ENCODE data around the gene XPO1.
"Not testable (repeated sequence)": the region's sequence is repeated elsewhere in the genome, so short reads cannot be mapped to it uniquely, and the experiment has no call there.

XPO1 gene

DNA sequence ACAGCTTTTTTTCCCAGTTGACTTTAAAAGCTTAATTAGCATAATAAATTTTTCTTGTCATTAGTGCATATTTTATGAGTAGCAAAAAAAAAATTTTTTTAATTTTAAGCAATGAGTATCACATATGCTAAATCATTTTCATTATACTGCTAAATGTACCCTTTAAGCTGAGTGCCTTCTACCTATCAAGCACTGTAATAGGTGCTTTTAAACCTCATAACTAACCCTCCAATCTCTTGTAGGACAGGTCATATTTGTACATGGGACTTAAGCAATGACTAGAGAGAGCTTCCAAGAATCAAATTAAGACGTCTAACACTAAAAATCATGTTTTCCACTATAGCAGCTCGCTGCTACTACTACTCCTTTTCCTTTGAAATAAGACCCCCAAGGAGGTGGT, 7.4 kb downstream of the XPO1 start:
- no peak for DNase-seq

DNA sequence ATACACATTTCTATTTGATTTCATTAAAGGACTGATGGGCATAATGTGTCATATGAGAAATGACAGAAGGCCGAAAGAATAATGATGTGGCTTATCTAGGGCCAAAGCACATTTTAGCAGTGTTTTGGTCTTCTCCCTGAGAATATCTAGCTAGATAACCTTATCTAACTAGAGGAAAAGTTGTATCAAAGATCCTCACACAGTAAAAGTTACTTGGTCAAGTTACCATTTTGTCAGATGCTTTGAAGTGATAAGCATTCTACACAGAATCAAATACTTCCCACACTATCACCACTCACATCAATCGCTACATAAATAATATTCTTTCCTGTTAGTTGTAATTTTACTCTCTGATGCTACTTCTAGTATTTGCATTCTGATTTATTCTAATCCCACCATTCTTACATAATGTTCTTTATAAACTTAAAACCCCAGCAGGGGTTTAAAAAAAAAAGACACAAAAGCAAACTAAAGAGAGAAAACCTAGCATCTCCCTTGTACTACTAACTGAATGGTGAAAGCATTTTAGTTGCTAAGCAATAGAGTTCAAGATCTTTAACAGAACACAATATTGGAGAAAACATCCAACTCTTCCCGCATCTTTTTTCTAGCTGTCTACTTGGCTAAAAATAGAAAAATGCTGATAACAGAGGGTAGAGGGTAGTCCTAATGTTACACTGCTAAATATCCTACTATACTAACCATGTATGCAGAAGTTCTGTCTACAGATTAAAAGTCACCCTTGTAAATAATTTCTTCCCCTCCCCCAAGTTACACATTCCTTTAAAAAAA, 8.0 kb downstream of the XPO1 start:
- DNase-seq, result no peak

DNA sequence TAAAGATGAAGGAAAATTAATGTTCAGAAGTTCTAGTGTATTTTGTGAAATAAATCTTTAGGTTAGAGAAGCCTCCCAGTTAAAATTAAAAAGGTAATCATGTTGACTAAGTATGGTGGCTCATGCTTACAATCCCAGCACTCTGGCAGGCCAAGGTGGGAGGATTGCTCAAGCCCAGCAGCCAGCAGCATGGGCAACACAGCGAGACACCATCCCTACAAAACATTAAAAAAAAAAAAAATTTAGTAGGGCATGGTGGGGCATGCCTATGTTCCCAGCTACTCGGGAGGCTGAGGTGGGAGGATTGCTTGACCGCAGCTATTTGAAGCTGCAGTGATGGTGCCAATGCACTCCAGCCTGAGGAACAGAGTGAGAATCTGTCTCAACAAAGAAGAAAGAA, 17.9 kb downstream of the XPO1 start:
- no peak for DNase-seq

DNA sequence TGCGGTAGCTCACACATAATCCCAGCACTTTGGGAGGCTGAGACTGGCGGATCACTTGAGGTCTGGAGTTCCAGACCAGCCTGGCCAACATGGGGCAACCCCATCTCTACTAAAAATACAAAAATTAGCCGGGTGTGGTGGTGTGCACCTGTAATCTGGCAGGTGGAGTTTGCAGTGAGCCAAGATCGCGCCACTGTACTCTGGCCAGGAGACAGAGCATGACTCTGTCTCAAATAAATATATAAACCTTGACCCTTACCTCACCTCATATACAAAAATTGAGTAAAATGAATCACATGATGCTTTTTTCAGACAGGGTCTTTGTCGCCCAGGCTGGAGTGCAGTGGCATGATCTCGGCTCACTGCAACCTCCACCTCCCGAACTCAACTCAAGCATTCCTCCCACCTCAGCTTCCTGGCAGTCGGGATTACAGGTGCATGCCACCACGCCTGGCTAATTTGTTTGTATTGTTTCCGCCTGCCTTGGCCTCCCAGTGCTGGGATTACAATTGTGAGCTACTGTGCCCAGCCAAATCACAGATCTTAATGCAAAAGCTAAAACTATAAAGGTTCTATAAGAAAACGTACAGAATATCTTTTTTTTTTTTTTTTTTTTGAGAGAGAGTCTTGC, 25.3 kb downstream of the XPO1 start:
- DNase-seq, result no peak

DNA sequence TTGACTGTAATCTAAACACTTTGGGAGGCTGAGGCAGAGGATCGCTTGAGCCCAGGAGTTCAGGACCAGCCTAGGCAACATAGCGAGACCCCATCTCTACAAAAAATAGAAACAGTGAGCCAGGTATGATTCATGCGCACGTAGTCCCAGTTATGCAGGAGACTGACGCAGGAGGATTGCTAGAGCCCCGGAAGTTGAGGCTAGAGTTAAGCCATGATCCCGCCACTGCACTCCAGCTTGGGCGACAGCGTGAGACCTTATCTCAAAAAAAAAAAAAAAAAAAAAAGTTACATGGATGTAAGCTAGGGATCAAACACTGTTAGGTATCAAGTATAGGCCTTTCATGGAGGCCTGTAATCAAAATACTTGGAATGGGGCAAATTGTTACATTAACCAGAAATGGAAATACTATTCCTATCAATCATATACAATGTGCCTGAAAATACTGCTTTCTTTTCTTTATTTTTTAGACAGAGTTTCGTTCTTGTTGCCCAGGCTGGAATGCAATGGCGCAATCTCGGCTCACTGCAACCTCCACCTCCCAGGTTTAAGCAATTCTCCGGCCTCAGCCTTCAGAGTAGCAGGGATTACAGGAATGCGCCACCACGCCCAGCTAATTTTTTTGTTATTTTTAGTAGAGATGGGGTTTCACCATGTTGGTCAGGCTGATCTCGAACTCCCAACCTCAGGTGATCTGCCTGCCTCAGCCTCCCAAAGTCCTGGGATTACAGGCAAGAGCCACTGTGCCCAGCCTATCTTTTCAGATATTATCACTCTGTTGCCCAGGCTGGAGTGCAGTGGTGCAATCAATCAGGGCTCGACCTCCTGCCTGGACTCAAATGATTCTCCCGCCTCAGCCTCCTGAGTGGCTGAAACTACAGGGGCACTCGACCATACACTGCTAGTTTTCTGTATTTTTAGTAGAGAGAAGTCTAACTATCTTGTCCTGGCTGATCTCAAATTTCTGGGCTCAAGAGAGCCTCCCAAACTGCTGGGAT, 27.2 kb downstream of the XPO1 start:
- DNase-seq, result no peak

DNA sequence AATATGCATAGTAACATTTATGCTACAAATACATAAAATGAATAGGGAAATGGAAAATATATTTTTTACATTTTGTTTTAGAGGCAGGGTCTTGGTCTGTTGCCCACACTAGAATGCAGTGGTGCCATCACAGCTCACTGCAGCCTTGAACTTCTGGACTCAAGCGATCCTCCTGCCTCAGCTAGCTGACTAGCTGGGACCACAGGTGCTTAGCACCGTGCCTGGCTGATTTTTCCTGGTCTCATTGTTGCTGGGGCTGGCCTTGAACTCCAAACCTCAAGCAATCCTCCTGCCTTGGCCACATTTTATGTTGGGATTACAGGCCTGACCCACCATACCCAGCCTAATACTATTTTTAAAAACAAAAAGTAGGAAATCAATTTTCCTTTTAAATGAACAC, 33.2 kb downstream of the XPO1 start:
- DNase-seq, result no peak

DNA sequence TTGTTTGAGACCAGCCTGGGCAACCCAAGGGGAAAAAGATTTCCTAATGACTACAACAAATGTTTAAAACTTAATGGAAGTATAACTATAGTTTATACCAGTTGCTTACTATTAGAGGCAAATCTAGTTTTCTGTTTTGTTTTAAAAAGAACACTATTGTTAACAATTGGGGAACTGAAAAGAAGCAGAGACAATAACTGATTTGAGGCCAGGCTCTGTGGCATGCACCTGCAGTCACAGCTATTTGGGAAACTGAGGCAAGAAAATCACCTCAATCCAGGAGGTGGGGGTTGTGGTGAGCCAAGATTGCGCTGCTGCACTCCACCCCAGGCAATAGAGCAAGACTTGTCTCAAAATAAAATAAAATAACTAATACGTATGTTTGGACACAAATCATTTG, 39.1 kb downstream of the XPO1 start:
- DNase-seq, result no peak

DNA sequence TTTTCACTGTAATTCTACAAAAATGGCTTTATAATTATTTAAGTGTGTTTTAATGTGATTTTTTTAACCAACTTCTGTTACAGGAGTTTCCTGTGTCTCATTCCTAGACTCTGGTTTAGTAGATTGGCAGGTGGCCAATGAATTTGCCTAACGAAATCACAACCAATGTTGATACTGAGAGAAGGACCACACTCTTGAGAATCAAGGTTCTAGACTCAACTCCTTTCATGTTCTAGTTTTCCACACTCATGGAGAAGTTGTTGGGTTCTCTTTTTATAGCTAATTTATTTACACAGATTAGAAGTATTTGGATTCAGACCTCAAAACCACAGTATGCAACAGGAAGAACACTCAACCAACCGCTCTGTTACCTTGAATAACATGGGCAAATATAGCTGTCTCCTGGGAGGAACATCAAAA, 44.6 kb downstream of the XPO1 start:
- DNase-seq, result peak; percentile 17

DNA sequence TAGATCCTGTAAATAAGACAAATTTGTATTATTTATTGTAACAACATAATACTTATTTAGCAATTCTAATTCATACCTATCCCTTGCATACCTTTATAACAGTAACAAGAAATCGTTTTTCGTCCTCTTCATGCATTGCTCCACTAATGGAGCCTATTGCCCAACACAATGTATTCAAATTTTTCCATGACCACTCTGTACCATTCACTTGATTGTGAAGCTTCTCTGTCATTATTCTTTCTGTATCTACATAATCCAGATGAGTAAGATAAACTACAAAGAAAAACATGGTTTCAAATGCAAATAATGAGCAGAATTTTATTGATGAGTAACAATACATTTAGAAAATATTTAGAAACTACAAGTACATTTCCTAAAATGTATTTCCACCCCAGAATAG, 45.7 kb downstream of the XPO1 start:
- no peak for DNase-seq

DNA sequence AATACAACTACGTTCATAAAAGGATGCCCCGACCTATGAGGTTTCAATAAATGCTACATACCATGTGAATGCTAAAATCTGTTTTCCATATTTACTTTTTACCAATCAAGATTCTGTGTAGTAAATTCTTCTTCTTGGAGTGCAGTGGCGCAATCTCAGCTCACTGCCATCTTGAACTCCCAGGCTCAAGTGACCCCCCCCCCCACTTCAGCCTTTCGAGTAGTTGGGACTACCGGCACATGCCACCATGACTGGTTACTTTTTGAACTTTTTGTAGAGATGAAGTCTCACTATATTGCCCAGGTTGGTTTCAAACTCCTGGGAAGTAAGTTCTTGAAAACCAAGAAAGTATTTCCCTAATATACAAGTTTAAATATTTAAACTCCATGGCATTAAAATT, 52.9 kb downstream of the XPO1 start:
- no peak for DNase-seq

DNA sequence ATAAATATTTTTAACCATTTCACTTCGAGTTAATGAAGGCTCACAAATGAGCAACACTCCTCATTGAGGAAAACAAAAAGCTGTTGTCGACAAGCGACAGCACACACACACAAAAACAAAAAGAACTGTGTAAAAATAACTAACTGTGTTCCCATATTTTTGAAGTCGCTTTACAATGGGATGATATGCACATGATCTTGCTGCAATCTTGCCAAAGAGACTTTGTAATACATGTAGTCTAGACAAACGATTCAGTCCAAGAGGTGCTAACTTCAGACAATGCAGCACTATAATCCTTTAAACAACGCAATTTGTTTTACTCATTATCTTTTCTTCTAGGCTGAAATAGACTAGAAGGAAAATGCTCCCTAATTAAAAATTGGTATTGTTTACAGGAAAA, 60.1 kb downstream of the XPO1 start:
- DNase-seq, result no peak

DNA sequence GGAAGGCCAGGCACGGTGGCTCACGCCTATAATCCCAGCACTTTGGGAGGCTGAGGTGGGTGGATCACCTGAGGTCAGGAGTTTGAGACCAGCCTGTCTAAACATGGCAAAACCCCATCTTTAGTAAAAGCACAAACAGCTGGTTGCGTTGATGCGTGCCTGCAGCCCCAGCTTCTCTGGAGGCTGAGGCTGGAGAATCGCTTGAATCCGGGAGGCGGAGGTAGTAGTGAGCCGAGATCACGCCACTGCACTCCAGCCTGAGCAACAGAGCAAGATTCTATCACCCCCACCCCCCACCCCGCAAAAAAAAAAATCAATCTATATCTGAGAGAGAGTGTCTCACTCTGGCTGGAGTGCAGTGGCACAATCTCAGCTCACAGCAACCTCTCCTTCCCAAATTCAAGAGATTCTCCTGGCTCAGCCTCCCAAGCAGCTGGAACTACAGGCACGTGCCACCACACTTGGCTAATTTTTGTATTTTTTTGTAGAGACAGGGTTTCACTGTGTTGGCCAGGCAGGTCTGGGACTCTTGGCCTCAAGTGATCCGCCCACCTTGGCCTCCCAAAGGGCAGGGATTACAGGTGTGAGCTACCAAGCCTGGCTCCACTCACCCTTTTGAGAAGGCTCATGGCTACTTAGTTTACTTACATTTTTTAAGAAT, 61.1 kb downstream of the XPO1 start:
- DNase-seq, result not testable (repeated sequence)

DNA sequence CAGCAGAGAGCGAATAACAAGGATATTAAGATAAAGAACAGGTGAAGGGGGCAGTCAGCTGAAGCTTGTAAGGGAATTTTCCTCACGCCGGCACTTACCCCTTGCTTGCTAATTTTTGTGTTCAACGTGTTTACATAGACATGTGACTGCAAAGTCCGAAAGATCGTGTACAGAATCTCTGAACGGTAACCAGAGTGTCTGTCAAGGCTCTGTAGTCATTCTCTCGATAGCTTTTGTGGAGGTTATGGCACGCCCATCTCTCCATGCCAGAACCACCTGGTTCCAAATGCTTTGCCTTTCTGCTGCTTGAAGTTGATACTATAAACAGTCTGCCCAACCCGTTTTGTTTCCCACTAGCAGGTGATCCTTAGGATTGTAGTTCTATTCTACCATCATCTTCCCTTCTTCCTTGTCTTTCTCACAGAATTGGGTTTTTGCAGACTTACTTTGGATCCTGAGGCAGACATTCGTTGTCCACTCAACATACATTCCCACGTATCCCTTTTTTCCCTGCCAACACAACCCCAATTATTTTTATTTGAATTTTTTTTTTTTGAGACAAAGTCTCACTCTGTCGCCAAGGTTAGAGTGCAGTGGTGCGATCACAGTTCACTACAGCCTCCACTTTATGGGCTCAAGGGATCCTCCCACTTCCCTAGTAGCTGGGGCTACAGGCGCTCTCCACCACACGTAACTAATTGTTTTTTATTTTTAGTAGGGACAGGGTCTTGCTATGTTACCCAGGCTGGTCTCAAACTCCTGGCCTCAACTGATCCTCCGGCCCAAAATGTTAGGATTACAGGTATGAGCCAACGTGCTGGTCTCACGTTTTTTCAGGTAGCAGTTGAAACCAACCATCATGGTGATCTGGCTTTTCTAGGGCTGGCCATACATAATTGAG, 66.0 kb downstream of the XPO1 start:
- peak; percentile 24 for DNase-seq

DNA sequence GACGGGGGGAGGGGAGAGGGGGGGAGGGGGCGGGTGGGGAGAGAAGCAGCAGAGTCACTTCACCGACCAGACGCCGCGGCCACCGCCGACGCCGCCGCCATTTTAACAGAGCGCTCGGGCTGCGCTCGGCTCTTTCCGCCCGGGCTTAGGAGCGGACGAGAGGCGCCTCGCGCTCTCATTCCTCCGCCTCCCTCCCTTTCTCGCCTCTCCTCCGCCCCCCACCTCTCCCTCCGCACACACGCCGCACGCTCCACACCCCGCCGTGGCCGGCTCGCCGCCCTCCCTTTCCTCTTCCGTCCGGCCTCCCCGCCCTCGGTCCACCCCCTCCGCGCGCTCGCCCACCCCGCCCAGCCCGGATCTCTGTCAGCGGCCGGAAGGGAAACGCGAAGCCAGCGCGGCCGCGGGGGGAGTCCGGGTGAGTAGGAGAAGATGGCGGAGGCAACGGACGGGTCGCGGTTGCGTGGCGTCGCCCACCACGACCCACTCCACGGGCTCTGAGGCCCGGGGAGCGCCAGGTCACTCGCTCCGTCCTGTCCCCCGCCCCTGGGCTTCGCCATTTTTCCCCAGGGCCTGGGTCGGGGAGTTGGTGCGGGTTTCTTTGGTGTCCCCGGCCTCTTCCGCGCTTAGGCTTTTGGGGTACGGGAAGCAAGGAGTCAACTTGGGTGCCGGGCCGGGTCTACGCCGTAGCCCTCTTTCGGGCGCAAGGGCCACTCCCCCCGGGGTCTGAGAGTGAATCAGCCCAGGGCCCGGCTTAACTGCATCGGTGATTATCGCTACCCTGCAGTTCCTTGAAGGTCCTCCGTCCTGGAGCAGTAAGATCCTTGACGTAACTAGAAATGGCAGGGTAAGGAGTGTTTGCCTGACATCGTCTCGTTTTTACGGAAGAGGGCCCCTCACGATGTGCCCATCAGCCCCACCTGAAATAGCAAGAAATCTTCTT, 66.9 kb downstream of the XPO1 start, which contains the start of gene USP34:
USP34 (minus strand) TSS at position 123 of the 940 bp plus-strand sequence. CDS start 395 bp downstream, outside the sequence.
- DNase-seq, result peak; percentile 90

DNA sequence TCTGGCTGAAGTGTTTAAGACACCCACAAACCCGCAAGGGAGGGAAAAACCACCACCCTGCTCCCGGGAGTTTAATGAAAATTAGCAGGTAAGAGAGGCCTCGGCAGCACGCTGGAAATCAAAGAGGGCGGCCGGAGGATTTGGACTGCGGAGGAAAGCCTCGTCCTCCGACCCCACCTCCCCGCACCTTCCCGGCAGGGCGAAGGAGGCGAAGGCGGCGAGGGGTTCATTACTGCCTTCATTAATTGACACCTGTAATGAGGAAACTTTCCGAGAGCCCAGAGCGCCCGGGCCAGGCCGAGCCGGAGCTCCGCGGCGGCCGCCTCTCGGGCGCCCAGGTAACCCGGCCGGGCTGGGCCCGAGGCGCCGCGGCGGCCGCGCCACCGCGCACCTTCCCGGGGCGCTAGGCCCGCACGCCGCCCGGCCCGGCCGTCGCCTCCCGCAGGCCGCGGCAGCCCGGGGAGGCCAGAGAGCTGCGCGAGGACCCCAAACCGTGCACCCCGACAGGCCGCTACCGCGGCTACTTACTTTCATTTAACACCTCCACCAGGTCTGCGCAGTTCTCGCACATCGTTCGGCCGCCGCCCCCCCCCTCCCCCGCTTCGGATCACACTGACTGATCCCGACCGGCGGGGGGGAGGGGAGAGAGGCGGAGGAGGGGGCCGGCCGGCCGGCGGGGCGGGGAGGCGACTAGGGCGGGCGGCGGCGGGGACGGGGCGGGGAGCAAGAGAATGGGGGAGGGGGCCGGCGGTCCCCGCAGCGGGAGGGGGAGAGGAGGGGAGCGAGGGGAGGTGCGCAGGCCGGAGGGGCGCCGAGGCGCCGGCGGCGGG, 67.8 kb downstream of the XPO1 start:
- peak; percentile 48 for DNase-seq

DNA sequence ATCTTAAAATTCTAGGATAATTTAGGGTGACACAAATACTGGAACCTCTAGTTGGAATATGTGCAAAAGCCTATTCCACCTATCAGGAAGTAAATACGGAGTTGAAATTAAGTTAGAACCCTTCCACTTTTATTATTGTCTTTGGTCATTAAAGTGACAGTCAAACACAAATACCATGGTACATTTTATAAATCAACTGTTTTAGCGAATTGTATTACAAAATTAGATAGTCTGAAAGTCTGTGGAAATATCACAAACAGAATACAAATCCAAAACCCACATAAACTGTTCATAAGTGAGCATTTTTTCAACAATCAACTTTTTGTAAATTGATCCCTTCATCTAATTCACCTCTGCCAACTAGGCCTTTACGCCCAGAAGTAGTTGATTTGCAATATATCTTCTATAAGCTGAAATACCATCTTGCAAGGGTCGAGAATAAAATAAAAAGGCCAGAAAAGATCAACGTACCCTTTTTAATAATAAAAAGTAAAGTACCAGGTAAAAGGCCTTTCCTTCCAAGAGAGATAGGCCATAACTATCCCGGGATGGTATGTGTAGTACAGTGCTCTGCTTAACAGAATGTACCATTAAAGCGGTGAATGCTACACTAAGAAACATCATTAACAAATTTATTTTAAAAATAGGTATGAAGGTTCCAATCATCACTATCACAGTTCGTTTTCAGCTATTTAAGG, 68.6 kb downstream of the XPO1 start:
- DNase-seq, result no peak

DNA sequence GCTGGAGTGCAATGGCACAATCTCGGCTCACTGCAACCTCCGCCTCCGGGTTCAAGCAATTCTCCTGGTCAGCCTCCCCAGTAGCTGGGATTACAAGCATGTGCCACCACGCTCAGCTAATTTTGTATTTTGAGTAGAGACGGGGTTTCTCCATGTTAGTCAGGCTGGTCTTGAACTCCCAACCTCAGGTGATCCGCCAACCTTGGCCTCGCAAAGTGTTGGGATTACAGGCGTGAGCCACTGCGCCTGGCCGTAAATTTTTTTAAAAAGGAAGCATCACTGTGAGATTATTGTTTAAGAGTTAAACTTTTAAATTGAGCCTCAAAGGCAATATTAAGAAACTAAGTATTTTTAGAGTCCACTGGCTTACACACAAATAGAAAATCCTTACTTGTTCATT, 69.9 kb downstream of the XPO1 start:
- not testable (repeated sequence) for DNase-seq

DNA sequence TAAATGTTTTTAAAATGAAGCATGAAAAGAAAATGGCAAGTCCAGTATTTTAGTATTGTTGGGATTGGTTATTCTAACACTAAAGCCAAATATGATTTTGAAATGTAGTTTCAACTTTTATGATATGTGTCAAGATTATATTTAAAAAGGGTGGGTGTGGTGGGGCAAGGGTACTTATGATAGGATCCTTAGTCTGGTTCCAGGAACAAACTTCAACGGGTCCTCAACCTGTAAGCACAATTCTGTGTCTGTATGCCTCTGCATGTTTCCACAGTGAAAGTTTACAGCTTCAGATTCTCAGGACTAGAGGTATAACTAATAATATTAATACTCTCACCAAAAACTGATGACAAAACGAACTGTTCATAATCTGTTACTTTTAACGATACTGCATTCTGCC, 73.1 kb downstream of the XPO1 start:
- no peak for DNase-seq

Measured in NCI-H2029 (cell line).